Measurements from ENCODE around the gene ZNF213.

Gene ZNF213

DNA sequence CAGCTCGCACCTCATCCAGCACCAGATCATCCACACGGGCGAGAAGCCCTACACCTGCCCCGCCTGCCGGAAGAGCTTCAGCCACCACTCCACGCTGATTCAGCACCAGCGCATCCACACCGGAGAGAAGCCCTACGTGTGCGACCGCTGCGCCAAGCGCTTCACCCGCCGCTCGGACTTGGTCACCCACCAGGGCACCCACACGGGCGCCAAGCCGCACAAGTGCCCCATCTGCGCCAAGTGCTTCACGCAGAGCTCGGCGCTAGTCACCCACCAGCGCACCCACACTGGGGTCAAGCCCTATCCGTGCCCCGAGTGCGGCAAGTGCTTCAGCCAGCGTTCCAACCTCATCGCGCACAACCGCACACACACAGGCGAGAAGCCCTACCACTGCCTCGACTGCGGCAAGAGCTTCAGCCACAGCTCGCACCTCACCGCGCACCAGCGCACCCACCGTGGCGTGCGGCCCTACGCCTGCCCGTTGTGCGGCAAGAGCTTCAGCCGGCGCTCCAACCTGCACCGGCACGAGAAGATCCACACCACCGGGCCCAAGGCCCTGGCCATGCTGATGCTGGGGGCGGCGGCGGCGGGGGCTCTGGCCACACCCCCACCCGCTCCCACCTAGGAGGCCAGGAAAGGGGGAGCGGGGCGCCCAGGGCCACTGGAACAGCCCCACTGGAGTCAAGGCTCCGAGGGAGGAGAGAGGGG is 15.0 kb upstream of the ZNF213 start:
- no peak for ATAC-seq
- TF ChIP-seq TOX (CRISPR knock-in tag; IDR thresholded peaks at IDR 0.05; ENCODE audit: borderline replicate concordance) (no peak), ESRRG (CRISPR knock-in tag; IDR thresholded peaks at IDR 0.05) (no peak), GLIS3 (CRISPR knock-in tag; IDR thresholded peaks at IDR 0.05) (no peak), RARB (CRISPR knock-in tag; IDR thresholded peaks at IDR 0.05) (no peak), BACH2 (CRISPR knock-in tag; IDR thresholded peaks at IDR 0.05; ENCODE audit: borderline replicate concordance) (no peak), ARNTL (CRISPR knock-in tag; IDR thresholded peaks at IDR 0.05; ENCODE audit: borderline replicate concordance, low read depth) (no peak), ZFP3 (CRISPR knock-in tag; IDR thresholded peaks at IDR 0.05) (no peak), PPARA (CRISPR knock-in tag; IDR thresholded peaks at IDR 0.05; ENCODE audit: borderline replicate concordance) (no peak), ZC3H10 (CRISPR knock-in tag; IDR thresholded peaks at IDR 0.05) (no peak), ZNF70 (CRISPR knock-in tag; IDR thresholded peaks at IDR 0.05) (no peak), CSDC2 (CRISPR knock-in tag; IDR thresholded peaks at IDR 0.05) (no peak), ZNF8 (CRISPR knock-in tag; IDR thresholded peaks at IDR 0.05) (no peak)
- TF ChIP-seq, protein P1, sequence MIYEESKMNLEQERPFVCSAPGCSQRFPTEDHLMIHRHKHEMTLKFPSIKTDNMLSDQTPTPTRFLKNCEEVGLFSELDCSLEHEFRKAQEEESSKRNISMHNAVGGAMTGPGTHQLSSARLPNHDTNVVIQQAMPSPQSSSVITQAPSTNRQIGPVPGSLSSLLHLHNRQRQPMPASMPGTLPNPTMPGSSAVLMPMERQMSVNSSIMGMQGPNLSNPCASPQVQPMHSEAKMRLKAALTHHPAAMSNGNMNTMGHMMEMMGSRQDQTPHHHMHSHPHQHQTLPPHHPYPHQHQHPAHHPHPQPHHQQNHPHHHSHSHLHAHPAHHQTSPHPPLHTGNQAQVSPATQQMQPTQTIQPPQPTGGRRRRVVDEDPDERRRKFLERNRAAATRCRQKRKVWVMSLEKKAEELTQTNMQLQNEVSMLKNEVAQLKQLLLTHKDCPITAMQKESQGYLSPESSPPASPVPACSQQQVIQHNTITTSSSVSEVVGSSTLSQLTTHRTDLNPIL (CRISPR knock-in tag; IDR thresholded peaks at IDR 0.05; ENCODE audit: low read depth), result no peak
- TF ChIP-seq, protein P2, sequence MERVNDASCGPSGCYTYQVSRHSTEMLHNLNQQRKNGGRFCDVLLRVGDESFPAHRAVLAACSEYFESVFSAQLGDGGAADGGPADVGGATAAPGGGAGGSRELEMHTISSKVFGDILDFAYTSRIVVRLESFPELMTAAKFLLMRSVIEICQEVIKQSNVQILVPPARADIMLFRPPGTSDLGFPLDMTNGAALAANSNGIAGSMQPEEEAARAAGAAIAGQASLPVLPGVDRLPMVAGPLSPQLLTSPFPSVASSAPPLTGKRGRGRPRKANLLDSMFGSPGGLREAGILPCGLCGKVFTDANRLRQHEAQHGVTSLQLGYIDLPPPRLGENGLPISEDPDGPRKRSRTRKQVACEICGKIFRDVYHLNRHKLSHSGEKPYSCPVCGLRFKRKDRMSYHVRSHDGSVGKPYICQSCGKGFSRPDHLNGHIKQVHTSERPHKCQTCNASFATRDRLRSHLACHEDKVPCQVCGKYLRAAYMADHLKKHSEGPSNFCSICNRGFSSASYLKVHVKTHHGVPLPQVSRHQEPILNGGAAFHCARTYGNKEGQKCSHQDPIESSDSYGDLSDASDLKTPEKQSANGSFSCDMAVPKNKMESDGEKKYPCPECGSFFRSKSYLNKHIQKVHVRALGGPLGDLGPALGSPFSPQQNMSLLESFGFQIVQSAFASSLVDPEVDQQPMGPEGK (CRISPR knock-in tag; IDR thresholded peaks at IDR 0.05; ENCODE audit: borderline replicate concordance), result no peak
- TF ChIP-seq, protein P3, sequence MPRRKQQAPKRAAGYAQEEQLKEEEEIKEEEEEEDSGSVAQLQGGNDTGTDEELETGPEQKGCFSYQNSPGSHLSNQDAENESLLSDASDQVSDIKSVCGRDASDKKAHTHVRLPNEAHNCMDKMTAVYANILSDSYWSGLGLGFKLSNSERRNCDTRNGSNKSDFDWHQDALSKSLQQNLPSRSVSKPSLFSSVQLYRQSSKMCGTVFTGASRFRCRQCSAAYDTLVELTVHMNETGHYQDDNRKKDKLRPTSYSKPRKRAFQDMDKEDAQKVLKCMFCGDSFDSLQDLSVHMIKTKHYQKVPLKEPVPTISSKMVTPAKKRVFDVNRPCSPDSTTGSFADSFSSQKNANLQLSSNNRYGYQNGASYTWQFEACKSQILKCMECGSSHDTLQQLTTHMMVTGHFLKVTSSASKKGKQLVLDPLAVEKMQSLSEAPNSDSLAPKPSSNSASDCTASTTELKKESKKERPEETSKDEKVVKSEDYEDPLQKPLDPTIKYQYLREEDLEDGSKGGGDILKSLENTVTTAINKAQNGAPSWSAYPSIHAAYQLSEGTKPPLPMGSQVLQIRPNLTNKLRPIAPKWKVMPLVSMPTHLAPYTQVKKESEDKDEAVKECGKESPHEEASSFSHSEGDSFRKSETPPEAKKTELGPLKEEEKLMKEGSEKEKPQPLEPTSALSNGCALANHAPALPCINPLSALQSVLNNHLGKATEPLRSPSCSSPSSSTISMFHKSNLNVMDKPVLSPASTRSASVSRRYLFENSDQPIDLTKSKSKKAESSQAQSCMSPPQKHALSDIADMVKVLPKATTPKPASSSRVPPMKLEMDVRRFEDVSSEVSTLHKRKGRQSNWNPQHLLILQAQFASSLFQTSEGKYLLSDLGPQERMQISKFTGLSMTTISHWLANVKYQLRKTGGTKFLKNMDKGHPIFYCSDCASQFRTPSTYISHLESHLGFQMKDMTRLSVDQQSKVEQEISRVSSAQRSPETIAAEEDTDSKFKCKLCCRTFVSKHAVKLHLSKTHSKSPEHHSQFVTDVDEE (CRISPR knock-in tag; IDR thresholded peaks at IDR 0.05), result no peak

DNA sequence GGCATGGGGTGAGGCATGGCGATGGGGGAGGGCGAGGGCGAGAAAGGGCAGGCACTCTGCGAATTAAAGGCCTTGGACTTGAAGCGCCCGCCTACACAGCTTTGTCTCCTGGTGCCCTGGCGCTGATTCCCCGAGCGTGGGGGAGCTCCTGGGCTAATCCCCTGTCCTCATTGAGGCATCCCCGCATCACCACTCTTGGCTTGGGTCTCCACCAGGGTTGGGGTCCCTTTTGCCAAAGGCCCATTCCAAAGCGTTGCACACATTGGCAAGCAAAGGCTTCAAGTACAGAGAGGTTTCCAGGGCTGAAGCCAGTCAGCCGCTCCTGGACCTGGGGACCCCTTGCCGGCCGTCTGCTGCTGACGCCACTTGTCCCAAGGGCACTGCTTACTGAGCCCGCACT is 14.4 kb upstream of the ZNF213 start:
- TF ChIP-seq ZNF565 (CRISPR knock-in tag; conservative IDR thresholded peaks at IDR 0.05; ENCODE audit: low read depth), result no peak
- TF ChIP-seq, protein P1 (CRISPR knock-in tag; IDR thresholded peaks at IDR 0.05; ENCODE audit: low read depth), result no peak
- no peak for TF ChIP-seq ISL1 (CRISPR knock-in tag; IDR thresholded peaks at IDR 0.05)
- TF ChIP-seq, protein P4, sequence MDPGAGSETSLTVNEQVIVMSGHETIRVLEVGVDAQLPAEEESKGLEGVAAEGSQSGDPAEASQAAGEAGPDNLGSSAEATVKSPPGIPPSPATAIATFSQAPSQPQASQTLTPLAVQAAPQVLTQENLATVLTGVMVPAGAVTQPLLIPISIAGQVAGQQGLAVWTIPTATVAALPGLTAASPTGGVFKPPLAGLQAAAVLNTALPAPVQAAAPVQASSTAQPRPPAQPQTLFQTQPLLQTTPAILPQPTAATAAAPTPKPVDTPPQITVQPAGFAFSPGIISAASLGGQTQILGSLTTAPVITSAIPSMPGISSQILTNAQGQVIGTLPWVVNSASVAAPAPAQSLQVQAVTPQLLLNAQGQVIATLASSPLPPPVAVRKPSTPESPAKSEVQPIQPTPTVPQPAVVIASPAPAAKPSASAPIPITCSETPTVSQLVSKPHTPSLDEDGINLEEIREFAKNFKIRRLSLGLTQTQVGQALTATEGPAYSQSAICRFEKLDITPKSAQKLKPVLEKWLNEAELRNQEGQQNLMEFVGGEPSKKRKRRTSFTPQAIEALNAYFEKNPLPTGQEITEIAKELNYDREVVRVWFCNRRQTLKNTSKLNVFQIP (CRISPR knock-in tag; IDR thresholded peaks at IDR 0.05; ENCODE audit: borderline replicate concordance, low read depth), result no peak
- no peak for TF ChIP-seq OSR1 (CRISPR knock-in tag; IDR thresholded peaks at IDR 0.05)
- ATAC-seq, result no peak

DNA sequence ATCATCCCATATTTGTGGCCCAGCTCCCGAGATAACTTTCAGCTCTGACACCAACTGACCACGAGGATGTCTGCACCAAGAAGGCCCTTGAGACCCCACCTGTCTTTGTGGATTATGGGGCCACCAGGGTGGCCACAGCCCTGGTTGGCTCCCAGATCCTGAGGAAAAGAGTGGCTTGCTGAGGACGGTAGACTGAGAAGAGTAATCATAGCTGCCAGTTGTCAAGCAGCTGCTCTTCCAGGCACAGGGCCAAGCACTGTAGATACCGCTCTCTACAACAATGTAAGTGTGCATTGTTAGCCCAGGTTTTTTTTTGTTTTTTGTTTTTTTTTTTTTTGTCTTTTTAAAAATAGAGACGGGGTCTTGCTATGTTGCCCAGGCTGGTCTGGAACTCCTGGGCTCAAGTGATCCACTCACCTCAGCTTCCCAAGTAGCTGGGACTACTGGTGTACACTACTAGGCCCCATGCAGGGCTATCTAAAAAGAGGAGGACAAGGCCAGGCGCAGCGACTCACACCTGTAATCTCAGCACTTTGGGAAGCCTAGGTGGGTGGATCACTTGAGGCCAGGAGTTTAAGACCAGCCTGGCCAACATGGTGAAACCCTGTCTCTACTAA is 12.9 kb upstream of the ZNF213 start:
- no peak for ATAC-seq
- TF ChIP-seq ZNF70 (CRISPR knock-in tag; IDR thresholded peaks at IDR 0.05), result no peak
- no peak for TF ChIP-seq ZFP3 (CRISPR knock-in tag; IDR thresholded peaks at IDR 0.05)
- no peak for TF ChIP-seq TCF4 (CRISPR knock-in tag; IDR thresholded peaks at IDR 0.05; ENCODE audit: borderline replicate concordance)
- TF ChIP-seq SNAI2 (CRISPR knock-in tag; IDR thresholded peaks at IDR 0.05), result no peak
- TF ChIP-seq ARNTL (CRISPR knock-in tag; IDR thresholded peaks at IDR 0.05; ENCODE audit: borderline replicate concordance, low read depth), result no peak
- TF ChIP-seq GLIS3 (CRISPR knock-in tag; IDR thresholded peaks at IDR 0.05), result no peak
